T-helper 2 cell treated with Interferon-gamma antibody and Interleukin-4, amounts not matched to agents 5 μg/mL and 100 μg/mL, for 36 hours (primary cell): ENCODE measurements around the gene SNRNP70.
"Not testable (repeated sequence)": the region's sequence is repeated elsewhere in the genome, so short reads cannot be mapped to it uniquely, and the experiment has no call there.

Experiments
- DNase-seq: peaks from one replicate; pipeline ENCODE4 v3.0.0; 2021; ENCODE audit warnings: low spot score
- H3K27ac Mint-ChIP-seq: one replicate; pipeline ENCODE4 v1.8.0; 2021; ENCODE audit warnings: mild to moderate bottlenecking, mixed read lengths
- H3K27me3 Mint-ChIP-seq: one replicate; pipeline ENCODE4 v1.8.0; 2021; ENCODE audit warnings: low read depth, mixed read lengths
- H3K36me3 Mint-ChIP-seq: one replicate; pipeline ENCODE4 v1.8.0; 2021; ENCODE audit warnings: low read depth, mixed read lengths
- H3K4me1 Mint-ChIP-seq: one replicate; pipeline ENCODE4 v1.8.0; 2021; ENCODE audit warnings: low read depth, mixed read lengths
- H3K4me3 Mint-ChIP-seq: one replicate; pipeline ENCODE4 v1.8.0; 2022; ENCODE audit warnings: mild to moderate bottlenecking, moderate library complexity, mixed read lengths
- H3K9me3 Mint-ChIP-seq: one replicate; pipeline ENCODE4 v1.8.0; 2021; ENCODE audit warnings: mixed read lengths

The SNRNP70 gene

DNA sequence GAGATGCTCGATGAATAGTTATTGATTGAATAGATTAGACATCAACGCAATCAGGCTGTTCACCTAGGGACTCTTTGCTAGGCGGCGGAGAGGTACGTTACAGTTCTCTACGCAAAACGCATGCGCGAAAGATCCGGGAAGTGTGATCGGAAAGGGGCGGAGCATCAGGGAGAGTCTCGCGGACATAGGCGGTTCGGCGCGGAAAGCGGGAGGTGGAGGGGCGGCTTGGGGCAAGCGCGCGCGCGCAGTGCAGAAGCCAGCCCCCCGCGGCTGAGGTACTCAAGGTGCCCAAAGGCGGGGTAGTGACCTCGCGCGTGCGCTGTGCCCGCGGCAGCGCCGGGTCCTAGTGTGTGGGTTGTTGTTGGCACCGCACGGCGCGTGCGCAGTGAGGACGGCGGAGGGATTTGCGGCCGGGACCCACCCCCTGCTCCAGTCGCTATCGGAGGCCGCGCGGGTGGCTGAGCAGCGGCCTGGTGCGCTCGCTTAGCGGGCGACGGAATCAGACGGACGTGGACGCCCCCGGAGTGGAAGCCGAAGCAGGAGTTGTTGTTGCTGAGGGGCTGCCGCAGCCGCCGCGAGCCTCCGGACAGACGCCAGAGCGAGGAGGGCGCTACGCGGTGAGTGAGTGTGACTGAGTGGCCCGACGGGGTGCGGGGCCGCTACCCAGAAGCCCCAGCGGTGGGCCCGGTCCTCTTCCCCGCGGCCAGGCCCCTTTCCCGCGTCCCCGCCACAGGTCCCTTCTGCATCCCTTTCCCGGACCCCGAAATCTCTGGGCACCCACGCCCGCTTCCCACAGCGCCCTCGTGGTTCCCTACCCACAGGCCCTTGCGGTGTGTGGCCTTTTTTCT lies at the start of gene SNRNP70:
SNRNP70 (plus strand) TSS at position 432 of the 848 bp plus-strand sequence. CDS start 964 bp downstream, outside the sequence.
- H3K27ac Mint-ChIP-seq, result peak within 1 kb of the TSS; percentile 88
- H3K27me3 Mint-ChIP-seq, result peaks cover 2% of the 10 kb centered on the region
- peaks cover 25% of the 10 kb centered on the region for H3K36me3 Mint-ChIP-seq
- peaks cover 23% of the 10 kb centered on the region for H3K4me1 Mint-ChIP-seq
- DNase-seq, result peak; percentile 100
- peak within 1 kb of the TSS; percentile 97 for H3K4me3 Mint-ChIP-seq
- H3K9me3 Mint-ChIP-seq, result no peaks in the 10 kb centered on the region

GRCh38 chr19:49036815-49037214 lies 48.4 kb upstream of the SNRNP70 start, which contains the start of gene CGB1:
Gene CGB1, minus strand, starts transcription at chr19:49036895. Its CDS starts 184 bp downstream, at chr19:49036711.
- H3K4me3 Mint-ChIP-seq, H3K9me3 Mint-ChIP-seq, H3K36me3 Mint-ChIP-seq, H3K27ac Mint-ChIP-seq, H3K4me1 Mint-ChIP-seq, H3K27me3 Mint-ChIP-seq: not testable (repeated sequence)
- DNase-seq, result peak; percentile 47

DNA sequence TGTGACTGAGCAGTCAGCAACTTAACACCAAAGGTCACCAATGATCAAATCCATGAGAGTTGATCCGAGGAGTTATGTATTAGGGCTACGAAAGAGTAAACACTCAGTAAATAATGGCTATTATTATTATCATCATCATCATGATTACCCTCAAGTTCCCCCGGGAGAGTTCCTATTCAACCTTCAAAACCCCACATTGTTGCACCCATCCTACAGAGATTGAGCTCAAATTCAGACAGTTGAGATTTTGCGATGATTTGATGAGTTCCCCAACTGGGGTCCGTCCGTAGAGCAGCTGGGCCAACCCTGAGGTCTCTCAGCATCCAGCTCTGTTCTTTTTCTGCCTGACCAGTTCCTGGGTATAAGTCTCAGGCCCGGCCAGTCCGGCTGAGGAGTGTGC lies 47.1 kb upstream of the SNRNP70 start:
- not testable (repeated sequence) for H3K4me1 Mint-ChIP-seq, H3K27me3 Mint-ChIP-seq, H3K9me3 Mint-ChIP-seq, DNase-seq, H3K27ac Mint-ChIP-seq, H3K4me3 Mint-ChIP-seq, H3K36me3 Mint-ChIP-seq

GRCh38 chr19:49038557-49039276 lies 46.5 kb upstream of the SNRNP70 start:
- H3K27ac Mint-ChIP-seq, H3K27me3 Mint-ChIP-seq, DNase-seq, H3K9me3 Mint-ChIP-seq, H3K4me1 Mint-ChIP-seq, H3K4me3 Mint-ChIP-seq, H3K36me3 Mint-ChIP-seq: not testable (repeated sequence)

GRCh38 chr19:49039736-49040135 lies 45.5 kb upstream of the SNRNP70 start:
- not testable (repeated sequence) for H3K4me1 Mint-ChIP-seq, H3K27me3 Mint-ChIP-seq, H3K27ac Mint-ChIP-seq, DNase-seq, H3K9me3 Mint-ChIP-seq, H3K36me3 Mint-ChIP-seq, H3K4me3 Mint-ChIP-seq

DNA sequence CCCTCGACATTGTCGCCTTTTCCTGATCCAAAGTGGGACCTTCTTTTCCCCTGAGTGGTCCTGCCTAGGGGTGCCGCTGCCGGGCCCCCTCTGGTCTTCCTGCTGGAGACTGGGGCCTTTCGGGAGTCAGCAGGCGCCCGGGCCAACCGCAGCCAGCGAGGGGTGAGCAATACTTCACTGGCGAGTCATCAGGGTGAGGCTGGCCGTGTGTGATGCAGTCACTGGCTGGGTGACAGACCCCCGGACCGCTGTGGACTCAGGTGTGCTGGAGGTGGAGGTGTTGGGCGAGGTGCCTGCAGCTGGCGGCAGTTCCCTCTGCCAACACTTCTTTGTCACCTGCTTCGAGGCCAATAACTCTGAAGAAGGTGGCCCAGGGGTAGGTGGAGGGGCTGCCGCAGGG lies 43.1 kb upstream of the SNRNP70 start:
- H3K36me3 Mint-ChIP-seq, result no peaks in the 10 kb centered on the region
- DNase-seq, result no peak
- no peaks in the 10 kb centered on the region for H3K4me1 Mint-ChIP-seq
- no peak overlapping the region for H3K27ac Mint-ChIP-seq
- no peaks in the 10 kb centered on the region for H3K27me3 Mint-ChIP-seq
- no peak overlapping the region for H3K4me3 Mint-ChIP-seq
- H3K9me3 Mint-ChIP-seq, result no peaks in the 10 kb centered on the region

DNA sequence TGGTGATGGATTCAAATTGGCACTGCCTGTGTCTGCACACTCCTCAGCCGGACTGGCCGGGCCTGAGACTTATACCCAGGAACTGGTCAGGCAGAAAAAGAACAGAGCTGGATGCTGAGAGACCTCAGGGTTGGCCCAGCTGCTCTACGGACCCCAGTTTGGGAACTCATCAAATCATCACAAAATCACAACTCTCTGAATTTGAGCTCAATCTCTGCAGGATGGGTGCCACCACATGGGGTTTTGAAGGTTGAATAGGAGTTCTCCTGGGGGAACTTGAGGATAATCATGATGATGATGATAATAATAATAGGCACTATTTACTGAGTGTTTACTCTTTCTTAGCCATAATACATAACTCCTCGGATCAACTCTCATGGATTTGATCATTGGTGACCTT lies 42.6 kb upstream of the SNRNP70 start:
- H3K27ac Mint-ChIP-seq, H3K9me3 Mint-ChIP-seq, DNase-seq, H3K4me3 Mint-ChIP-seq, H3K4me1 Mint-ChIP-seq, H3K27me3 Mint-ChIP-seq, H3K36me3 Mint-ChIP-seq: not testable (repeated sequence)

GRCh38 chr19:49043548-49043947 lies 41.7 kb upstream of the SNRNP70 start, which contains the start of gene CGB5:
Gene CGB5, plus strand, starts transcription at chr19:49043848. Its CDS starts 362 bp downstream, at chr19:49044210.
- not testable (repeated sequence) for H3K27ac Mint-ChIP-seq, H3K4me1 Mint-ChIP-seq, H3K4me3 Mint-ChIP-seq, H3K36me3 Mint-ChIP-seq, DNase-seq, H3K27me3 Mint-ChIP-seq, H3K9me3 Mint-ChIP-seq

DNA sequence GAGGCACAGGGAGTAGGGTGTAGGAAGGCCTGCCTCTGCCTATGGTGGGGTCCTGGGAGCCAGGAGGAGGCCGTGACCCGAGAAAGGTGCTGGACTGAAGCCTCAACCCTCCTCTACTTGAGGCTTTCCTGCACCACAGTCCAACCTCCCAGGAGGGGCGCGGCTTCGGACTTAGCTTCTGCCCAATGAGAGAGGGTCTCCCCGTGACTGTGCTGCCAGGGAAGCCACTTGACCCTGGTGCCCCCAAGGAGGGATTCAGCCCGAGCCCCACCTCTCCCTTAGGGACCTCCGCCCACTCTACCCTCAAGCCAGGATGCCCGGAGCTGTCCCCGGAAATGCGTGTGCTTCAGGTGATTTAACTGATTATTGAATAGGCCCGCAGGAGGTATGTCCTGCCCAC lies 36.2 kb upstream of the SNRNP70 start, which contains the start of gene CGB8:
CGB8 (minus strand) TSS at position 101 of the 400 bp plus-strand sequence. CDS start 372 bp downstream, outside the sequence.
- not testable (repeated sequence) for H3K4me3 Mint-ChIP-seq

GRCh38 chr19:49049834-49050233 lies 35.4 kb upstream of the SNRNP70 start:
- H3K4me3 Mint-ChIP-seq, H3K9me3 Mint-ChIP-seq, H3K27ac Mint-ChIP-seq, DNase-seq, H3K4me1 Mint-ChIP-seq, H3K27me3 Mint-ChIP-seq, H3K36me3 Mint-ChIP-seq: not testable (repeated sequence)

More for the DNA sequence above, 36.2 kb upstream of the SNRNP70 start, which contains the start of gene CGB8:
- not testable (repeated sequence) for H3K4me1 Mint-ChIP-seq, H3K27ac Mint-ChIP-seq, H3K36me3 Mint-ChIP-seq, DNase-seq, H3K27me3 Mint-ChIP-seq, H3K9me3 Mint-ChIP-seq

DNA sequence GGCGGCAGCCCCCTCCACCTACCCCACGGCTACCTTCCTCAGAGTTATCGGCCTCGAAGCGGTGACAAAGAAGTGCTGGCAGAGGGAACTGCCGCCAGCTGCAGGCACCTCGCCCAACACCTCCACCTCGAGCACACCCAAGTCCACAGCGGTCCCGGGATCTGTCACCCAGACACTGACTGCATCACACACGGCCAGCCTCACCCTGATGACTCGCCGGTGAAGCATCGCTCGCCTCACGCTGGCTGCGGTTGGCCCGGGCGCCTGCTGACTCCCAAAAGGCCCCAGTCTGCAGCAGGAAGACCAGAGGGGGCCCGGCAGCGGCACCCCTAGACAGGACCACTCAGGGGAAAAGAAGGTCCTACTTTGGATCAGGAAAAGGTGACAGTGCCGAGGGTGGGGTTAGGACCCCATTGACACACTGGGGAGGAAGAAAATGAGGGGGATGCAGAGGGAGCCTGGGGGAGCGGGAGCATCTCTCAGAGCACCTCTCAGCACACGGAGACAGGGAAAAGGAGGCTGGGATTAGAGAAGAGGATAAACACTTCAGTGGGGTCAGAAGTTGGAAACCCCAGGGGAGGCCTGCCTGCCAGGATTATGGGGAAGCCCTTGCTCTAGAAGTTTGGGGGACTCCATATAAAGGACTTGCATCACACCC lies 34.7 kb upstream of the SNRNP70 start:
- H3K27ac Mint-ChIP-seq, H3K27me3 Mint-ChIP-seq, DNase-seq, H3K36me3 Mint-ChIP-seq, H3K4me1 Mint-ChIP-seq, H3K9me3 Mint-ChIP-seq, H3K4me3 Mint-ChIP-seq: not testable (repeated sequence)

- H3K4me1 Mint-ChIP-seq, result peaks cover 16% of the 10 kb centered on the region
- no peak overlapping the region for H3K27ac Mint-ChIP-seq
- peak; percentile 56 for DNase-seq
- H3K4me3 Mint-ChIP-seq, result peak overlapping the region; percentile 69
- no peaks in the 10 kb centered on the region for H3K9me3 Mint-ChIP-seq
- H3K27me3 Mint-ChIP-seq, result peaks cover 58% of the 10 kb centered on the region
- H3K36me3 Mint-ChIP-seq, result no peaks in the 10 kb centered on the region
These were observed 28.9 kb upstream of the SNRNP70 start for GRCh38 chr19:49056101-49056901.

DNA sequence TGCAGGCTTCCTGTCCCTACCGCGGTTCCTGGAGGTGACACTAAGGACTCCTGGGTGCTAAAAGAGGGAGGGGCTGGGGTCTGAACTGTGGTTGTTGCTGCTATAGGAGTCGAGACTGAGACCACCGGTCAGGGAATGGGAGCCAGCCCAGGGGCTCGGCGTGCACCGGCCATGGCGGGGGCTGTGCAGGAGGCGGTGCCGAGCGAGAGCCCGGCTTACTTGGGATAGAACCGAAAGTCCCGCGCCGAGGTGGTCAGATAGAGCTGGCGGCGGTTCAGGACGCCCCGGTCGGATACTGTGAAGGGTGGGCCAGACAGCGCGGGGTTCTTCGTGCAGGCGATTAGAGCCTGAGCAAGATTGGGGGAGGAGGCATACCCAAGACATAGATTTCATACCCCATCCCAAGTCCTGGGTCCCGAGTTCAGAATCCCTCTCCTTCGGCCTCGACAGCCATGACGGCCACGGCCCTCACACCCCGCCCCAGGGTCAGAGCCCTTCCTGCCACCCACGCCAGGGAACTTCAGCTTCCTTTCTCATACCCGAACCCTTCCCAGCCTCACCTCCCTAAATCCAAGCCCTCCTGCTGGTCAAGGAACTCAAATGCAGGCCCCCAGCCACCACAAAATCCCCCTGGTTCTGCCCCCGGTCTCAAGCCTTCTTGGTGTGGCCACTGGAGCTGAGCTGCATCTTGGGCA lies 28.2 kb upstream of the SNRNP70 start:
- Mint-ChIP-seq H3K4me1 (peaks cover 16% of the 10 kb centered on the region), H3K4me3 (peak overlapping the region; percentile 69), H3K27me3 (peaks cover 61% of the 10 kb centered on the region)
- H3K27ac Mint-ChIP-seq, H3K9me3 Mint-ChIP-seq, H3K36me3 Mint-ChIP-seq, DNase-seq: not testable (repeated sequence)
